Ishikawa (cell line): ENCODE data around the gene ARL3.

Source experiments
- CEBPB ChIP-seq: IDR thresholded peaks from 2 replicates; pipeline ENCODE4 v1.6.1; 2012
- CREB1 ChIP-seq: IDR thresholded peaks from 2 replicates; pipeline ENCODE4 v1.6.1; 2012; ENCODE audit warnings: low read depth
- EGR1 ChIP-seq: IDR thresholded peaks from 2 replicates; pipeline ENCODE4 v1.6.1; 2012
- EP300 ChIP-seq: IDR thresholded peaks from 2 replicates; pipeline ENCODE4 v1.6.1; 2012; ENCODE audit warnings: borderline replicate concordance
- FOXM1 ChIP-seq: IDR thresholded peaks from 2 replicates; pipeline ENCODE4 v1.6.1; 2012; ENCODE audit warnings: low read depth, borderline replicate concordance
- NFIC ChIP-seq: IDR thresholded peaks from 2 replicates; pipeline ENCODE4 v1.6.1; 2012
- RAD21 ChIP-seq: IDR thresholded peaks from 2 replicates; pipeline ENCODE4 v1.6.1; 2012; ENCODE audit warnings: low read depth
- TAF1 ChIP-seq: IDR thresholded peaks from 2 replicates; pipeline ENCODE4 v1.6.1; 2012; ENCODE audit warnings: low read depth, mild to moderate bottlenecking
- TCF12 ChIP-seq: IDR thresholded peaks from 2 replicates; pipeline ENCODE4 v1.6.1; 2012; ENCODE audit warnings: low read depth
- TEAD4 ChIP-seq: IDR thresholded peaks from 2 replicates; pipeline ENCODE4 v1.6.1; 2012
- YY1 ChIP-seq: IDR thresholded peaks from 2 replicates; pipeline ENCODE4 v1.6.1; 2012; ENCODE audit warnings: low read depth
- ZBTB7A ChIP-seq: IDR thresholded peaks from 2 replicates; pipeline ENCODE4 v1.6.1; 2012; ENCODE audit warnings: low read depth
- TF ChIP-seq, protein P1 (sequence below): IDR thresholded peaks from 2 replicates; pipeline ENCODE4 v1.6.1; 2012
- TF ChIP-seq, protein P2 (sequence below): IDR thresholded peaks from 2 replicates; pipeline ENCODE4 v1.6.1; 2012; ENCODE audit warnings: low read depth, mild to moderate bottlenecking
- TF ChIP-seq, protein P3 (sequence below): IDR thresholded peaks from 2 replicates; pipeline ENCODE4 v1.6.1; 2012

Gene ARL3

DNA sequence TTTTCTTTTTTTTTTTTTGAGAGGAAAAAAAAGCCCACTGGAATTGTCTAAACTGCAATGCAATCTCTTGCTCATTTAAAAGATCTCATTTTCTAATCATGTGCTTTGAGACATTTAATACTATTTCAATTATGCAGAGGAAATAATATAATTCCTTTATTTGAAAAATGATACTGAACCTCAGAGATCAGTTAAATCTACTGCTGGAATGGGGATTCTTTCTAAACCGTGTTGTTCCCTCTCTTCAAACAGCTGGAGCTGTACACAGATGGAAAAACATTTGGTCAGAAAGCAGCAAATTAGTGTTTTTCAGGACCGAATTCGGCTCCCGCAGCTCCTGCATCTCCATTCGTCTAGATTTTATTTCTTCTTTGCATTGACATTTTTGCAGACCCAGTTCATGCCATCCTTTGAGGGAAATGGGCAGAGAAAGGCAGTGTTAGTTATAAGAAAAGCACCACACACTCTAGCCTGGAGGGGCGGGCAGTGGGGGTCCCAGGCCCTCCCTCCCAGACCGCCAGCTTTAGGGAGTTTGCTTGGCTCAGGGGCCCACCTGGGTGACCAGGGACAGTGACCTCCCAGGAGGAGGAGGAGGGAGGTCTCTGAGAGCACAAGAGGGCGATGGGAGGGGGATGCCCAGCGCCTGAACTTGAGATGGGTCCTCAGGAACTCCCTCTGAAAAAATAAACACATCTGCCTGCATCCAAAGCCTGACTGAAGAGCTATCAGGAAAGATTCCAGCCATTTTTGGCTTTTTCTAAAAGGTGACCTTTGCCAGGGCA, 37.5 kb downstream of the ARL3 start:
- TF ChIP-seq CREB1 = no peak
- no peak for TF ChIP-seq TAF1
- no peak for TF ChIP-seq EGR1
- TF ChIP-seq TCF12 = no peak
- no peak for TF ChIP-seq EP300
- no peak for TF ChIP-seq YY1
- no peak for TF ChIP-seq ZBTB7A
- TF ChIP-seq NFIC = no peak

DNA sequence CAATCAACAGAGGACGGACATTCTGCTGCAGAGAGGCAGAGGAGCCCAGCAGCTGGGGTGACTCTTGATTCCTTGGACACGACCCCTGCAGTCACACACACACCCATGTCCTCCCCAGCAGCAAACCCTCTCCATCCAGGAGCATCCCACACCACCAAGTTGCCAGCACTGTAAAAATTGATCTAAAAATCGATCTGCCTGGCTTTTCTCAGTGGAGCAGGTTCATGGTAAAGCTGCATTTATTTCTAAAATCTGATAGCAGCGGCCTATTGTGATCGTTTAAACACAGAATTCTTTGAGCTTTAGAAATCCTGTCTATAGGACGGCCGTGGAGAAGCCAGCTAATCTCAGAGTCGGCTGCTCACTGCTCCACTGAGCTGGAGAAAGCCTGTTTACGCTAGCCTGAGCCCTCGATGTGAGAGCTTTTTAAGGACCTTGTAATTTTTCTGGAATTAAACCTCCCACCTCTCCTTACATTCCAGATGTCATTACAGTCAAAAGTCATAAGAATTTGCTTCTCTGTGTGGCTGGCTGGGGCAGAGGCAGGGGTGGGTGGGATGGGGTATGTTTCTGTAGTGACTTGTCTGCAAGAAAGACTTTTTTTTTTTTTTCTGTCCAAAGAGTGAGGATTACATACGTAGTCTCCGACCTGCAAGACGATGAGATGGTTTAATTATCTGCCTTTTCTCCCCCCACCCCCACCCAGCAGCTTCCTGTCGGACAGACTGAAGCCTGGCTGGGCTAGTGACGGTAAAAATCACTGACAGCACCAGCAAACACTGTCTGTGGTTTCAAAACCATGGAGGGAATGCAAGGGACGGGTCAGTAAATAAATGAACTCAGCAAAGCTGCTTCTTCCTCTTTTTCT, 38.3 kb downstream of the ARL3 start:
- TF ChIP-seq, protein P1, sequence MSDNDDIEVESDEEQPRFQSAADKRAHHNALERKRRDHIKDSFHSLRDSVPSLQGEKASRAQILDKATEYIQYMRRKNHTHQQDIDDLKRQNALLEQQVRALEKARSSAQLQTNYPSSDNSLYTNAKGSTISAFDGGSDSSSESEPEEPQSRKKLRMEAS = no peak
- TF ChIP-seq CREB1 (no peak), YY1 (no peak), EGR1 (no peak), EP300 (no peak), TCF12 (no peak), NFIC (no peak), CEBPB (no peak), TAF1 (no peak), ZBTB7A (no peak), TEAD4 (no peak), FOXM1 (no peak)
- TF ChIP-seq, protein P2, sequence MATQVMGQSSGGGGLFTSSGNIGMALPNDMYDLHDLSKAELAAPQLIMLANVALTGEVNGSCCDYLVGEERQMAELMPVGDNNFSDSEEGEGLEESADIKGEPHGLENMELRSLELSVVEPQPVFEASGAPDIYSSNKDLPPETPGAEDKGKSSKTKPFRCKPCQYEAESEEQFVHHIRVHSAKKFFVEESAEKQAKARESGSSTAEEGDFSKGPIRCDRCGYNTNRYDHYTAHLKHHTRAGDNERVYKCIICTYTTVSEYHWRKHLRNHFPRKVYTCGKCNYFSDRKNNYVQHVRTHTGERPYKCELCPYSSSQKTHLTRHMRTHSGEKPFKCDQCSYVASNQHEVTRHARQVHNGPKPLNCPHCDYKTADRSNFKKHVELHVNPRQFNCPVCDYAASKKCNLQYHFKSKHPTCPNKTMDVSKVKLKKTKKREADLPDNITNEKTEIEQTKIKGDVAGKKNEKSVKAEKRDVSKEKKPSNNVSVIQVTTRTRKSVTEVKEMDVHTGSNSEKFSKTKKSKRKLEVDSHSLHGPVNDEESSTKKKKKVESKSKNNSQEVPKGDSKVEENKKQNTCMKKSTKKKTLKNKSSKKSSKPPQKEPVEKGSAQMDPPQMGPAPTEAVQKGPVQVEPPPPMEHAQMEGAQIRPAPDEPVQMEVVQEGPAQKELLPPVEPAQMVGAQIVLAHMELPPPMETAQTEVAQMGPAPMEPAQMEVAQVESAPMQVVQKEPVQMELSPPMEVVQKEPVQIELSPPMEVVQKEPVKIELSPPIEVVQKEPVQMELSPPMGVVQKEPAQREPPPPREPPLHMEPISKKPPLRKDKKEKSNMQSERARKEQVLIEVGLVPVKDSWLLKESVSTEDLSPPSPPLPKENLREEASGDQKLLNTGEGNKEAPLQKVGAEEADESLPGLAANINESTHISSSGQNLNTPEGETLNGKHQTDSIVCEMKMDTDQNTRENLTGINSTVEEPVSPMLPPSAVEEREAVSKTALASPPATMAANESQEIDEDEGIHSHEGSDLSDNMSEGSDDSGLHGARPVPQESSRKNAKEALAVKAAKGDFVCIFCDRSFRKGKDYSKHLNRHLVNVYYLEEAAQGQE = no peak

DNA sequence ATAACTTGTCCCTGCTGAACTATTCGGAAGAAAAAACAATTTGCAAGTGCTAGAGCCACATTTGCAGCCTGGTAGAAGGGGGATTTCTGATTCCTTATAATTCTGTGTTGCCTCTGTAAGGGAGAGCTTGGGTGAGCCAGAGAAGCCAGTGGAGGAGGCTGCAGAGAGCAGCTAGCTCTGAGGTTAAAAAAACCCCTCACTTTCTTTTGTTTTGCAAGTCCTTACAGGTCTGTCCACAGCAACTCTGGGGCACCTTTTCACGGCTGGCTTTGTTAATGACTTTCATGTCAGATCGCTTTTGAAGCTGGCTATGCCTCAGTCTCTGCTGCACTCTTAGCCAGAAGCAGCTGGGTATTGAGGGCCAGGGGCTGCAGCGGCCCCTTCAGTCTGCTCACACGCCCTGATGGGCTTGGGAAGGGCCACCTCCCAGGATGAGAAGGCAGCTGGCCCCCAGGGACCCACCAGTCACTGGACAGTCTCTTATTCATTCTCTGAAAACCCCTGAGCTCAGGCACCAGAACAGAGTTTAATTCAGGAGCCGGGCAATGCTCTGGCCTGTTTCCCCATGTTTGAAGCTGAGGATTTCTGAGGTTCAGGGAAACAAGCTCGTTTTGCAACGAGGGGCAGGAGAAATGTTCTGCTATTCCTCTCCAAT, 39.1 kb downstream of the ARL3 start:
- no peak for TF ChIP-seq TAF1
- TF ChIP-seq, protein P3, sequence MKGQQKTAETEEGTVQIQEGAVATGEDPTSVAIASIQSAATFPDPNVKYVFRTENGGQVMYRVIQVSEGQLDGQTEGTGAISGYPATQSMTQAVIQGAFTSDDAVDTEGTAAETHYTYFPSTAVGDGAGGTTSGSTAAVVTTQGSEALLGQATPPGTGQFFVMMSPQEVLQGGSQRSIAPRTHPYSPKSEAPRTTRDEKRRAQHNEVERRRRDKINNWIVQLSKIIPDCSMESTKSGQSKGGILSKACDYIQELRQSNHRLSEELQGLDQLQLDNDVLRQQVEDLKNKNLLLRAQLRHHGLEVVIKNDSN = no peak
- TF ChIP-seq TEAD4 = no peak
- TF ChIP-seq, protein P1 = no peak
- no peak for TF ChIP-seq NFIC
- no peak for TF ChIP-seq CEBPB
- TF ChIP-seq RAD21 = no peak
- no peak for TF ChIP-seq CREB1
- no peak for TF ChIP-seq TCF12
- TF ChIP-seq ZBTB7A = no peak
- TF ChIP-seq EP300 = no peak
- TF ChIP-seq, protein P2 = no peak

DNA sequence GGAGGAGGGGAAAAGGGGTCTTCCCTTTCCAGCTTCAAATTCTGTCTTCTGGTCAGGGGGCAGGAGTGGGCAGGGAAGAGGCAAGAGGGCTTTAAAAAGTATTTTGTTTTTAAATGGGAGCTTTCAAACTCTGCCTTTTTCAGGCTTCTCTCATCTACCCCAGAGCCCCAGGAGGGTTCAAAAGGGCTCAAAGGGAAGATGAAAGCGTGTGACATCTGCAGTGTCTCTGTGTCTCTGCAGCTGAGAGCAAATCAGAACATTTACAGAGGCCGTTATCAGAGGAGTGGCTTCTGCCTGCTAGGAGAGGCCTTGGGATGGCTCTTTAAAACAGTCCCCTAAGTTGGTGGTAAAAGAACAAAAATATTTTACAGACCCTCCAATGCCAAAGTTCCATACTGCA, 39.6 kb downstream of the ARL3 start:
- TF ChIP-seq CEBPB (no peak), RAD21 (no peak), TAF1 (no peak), YY1 (no peak), ZBTB7A (no peak), CREB1 (no peak), TCF12 (no peak), EP300 (no peak), EGR1 (no peak), FOXM1 (no peak)
- TF ChIP-seq, protein P1 = no peak
- TF ChIP-seq, protein P3 = no peak
- TF ChIP-seq, protein P2 = no peak
